ENCODE results near the gene CLCN6. TPM values are rescaled to one million over a fixed set of nuclear protein-coding genes. Genes with fewer than 3 reads are reported as not detected.

The CLCN6 gene
- total RNA-seq (2013): 11.3 TPM
- 10 to 100 TPM in 1 of 3 donors, 1 to 10 TPM in 2; 3.8 to 37.1 (median 4.2) TPM for polyA plus RNA-seq
- 8.8 and 9.6 TPM in 2 replicates for polyA minus RNA-seq
- total RNA-seq: 13.8 to 183 (median 58.8) reads per million in 11 experiments

GRCh38 chr1:11805422-11806306 is at the start of gene CLCN6, which contains the start of gene MTHFR:
TSS of gene CLCN6 (plus strand) at chr1:11806191. CDS start at chr1:11806263, 72 bp downstream.
TSS of gene MTHFR (minus strand) at chr1:11805964. CDS start at chr1:11803116, 2,848 bp downstream.
- peak within 1 kb of the TSS; percentile 94 to 99 for H3K4me3 Mint-ChIP-seq
- Histone ChIP-seq H3K36me3 (replicated peaks in 1 of 2; ENCODE audit: control insufficient read depth in 1 of 2, insufficient read depth in 2 of 2, low read length in 2 of 2) (peaks cover 24 to 41% of the 10 kb centered on the region in 2 donors), H3K9ac (ENCODE audit: insufficient read depth, low read length, poor library complexity, severe bottlenecking) (peak within 1 kb of the TSS; percentile 96), H3K4me3 (replicated peaks in 1 of 3; ENCODE audit: low read depth in 2 of 3, low read length in 3 of 3) (peak within 1 kb of the TSS; percentile 72 to 84 (median 83)), H3K9me3 (replicated peaks in 1 of 2; ENCODE audit: control insufficient read depth in 1 of 2, insufficient read depth in 1 of 2, low read length in 2 of 2) (no peaks in the 10 kb centered on the region), H3K79me2 (ENCODE audit: insufficient read depth, low read length) (peaks cover 97% of the 10 kb centered on the region), H3K27ac (ENCODE audit: low read depth in 1 of 2, low read length in 2 of 2) (peak within 1 kb of the TSS; percentile 87 to 98), H2AFZ (ENCODE audit: insufficient read depth, low read depth, low read length, poor library complexity, severe bottlenecking) (peak within 1 kb of the TSS; percentile 79), H3K27me3 (ENCODE audit: control insufficient read depth in 2 of 2, insufficient read depth in 2 of 2, low read length in 2 of 2) (no peaks in the 10 kb centered on the region), H3K4me1 (ENCODE audit: control insufficient read depth in 1 of 2, insufficient read depth in 2 of 2, low read length in 2 of 2) (peaks cover 54 to 66% of the 10 kb centered on the region in 2 donors), H3K4me2 (replicated peaks; ENCODE audit: extremely low read depth, low read length, poor library complexity, severe bottlenecking) (peak within 1 kb of the TSS; percentile 93), H4K20me1 (ENCODE audit: insufficient read depth, low read length) (peaks cover 26% of the 10 kb centered on the region)
- under 1% methylated on average over 70 of the region's 72 CpGs for WGBS (ENCODE audit: insufficient coverage)
- H3K27me3 Mint-ChIP-seq (ENCODE audit: low read depth in 3 of 3): peaks cover 0 to 2% (median 1%) of the 10 kb centered on the region in 3 donors
- H3K27ac Mint-ChIP-seq: peak within 1 kb of the TSS; percentile 99 to 100 (median 99)
- TF ChIP-seq CTCF (IDR thresholded peaks at IDR 0.05): no peak
- H3K36me3 Mint-ChIP-seq: peaks cover 41 to 51% of the 10 kb centered on the region in 2 donors
- no peaks in the 10 kb centered on the region for H3K9me3 Mint-ChIP-seq
- intact Hi-C loops (cut with micrococcal nuclease): loop anchor here in 1 of 2 donors (5.0 to 10.0 kb wide), 2 partner anchors 102 to 179 kb away; partner anchors contain the start of gene MFN2
- peak; percentile 99 for DNase-seq
- peaks cover 71% of the 10 kb centered on the region for H3K4me1 Mint-ChIP-seq

- no peak for TF ChIP-seq CTCF (IDR thresholded peaks at IDR 0.05)
- Histone ChIP-seq H3K4me2 (replicated peaks; ENCODE audit: extremely low read depth, low read length, poor library complexity, severe bottlenecking) (no peak overlapping the region), H3K4me1 (ENCODE audit: control insufficient read depth in 1 of 2, insufficient read depth in 2 of 2, low read length in 2 of 2) (peaks cover 3 to 4% of the 10 kb centered on the region in 2 donors), H3K79me2 (ENCODE audit: insufficient read depth, low read length) (no peaks in the 10 kb centered on the region), H3K9me3 (replicated peaks in 1 of 2; ENCODE audit: control insufficient read depth in 1 of 2, insufficient read depth in 1 of 2, low read length in 2 of 2) (no peaks in the 10 kb centered on the region), H3K4me3 (replicated peaks in 1 of 3; ENCODE audit: low read depth in 2 of 3, low read length in 3 of 3) (no peak overlapping the region), H3K27me3 (ENCODE audit: control insufficient read depth in 2 of 2, insufficient read depth in 2 of 2, low read length in 2 of 2) (peaks cover 0 to 11% of the 10 kb centered on the region in 2 donors), H3K27ac (ENCODE audit: low read depth in 1 of 2, low read length in 2 of 2) (no peak overlapping the region), H3K36me3 (replicated peaks in 1 of 2; ENCODE audit: control insufficient read depth in 1 of 2, insufficient read depth in 2 of 2, low read length in 2 of 2) (no peaks in the 10 kb centered on the region), H4K20me1 (ENCODE audit: insufficient read depth, low read length) (peaks cover 6% of the 10 kb centered on the region), H2AFZ (ENCODE audit: insufficient read depth, low read depth, low read length, poor library complexity, severe bottlenecking) (no peak overlapping the region), H3K9ac (ENCODE audit: insufficient read depth, low read length, poor library complexity, severe bottlenecking) (no peak overlapping the region)
- intact Hi-C loops (cut with micrococcal nuclease): no loop called here
- no peak for DNase-seq
- Mint-ChIP-seq H3K36me3 (peaks cover 0 to 1% of the 10 kb centered on the region in 2 donors), H3K27ac (no peak overlapping the region), H3K27me3 (ENCODE audit: low read depth in 3 of 3) (peaks cover 12 to 32% (median 13%) of the 10 kb centered on the region in 3 donors), H3K4me1 (peaks cover 10% of the 10 kb centered on the region), H3K4me3 (no peak overlapping the region), H3K9me3 (no peaks in the 10 kb centered on the region)
- no CpG with 5 or more reads among the region's 1 CpG for WGBS (ENCODE audit: insufficient coverage)
Observed at GRCh38 chr1:11757047-11757446, 48.9 kb upstream of the CLCN6 start.

All from CD14-positive monocyte (primary cell).